Large intestine (tissue), 3 donors: Measurements from ENCODE around the gene WSCD2. TPM values are rescaled to one million over a fixed set of nuclear protein-coding genes. Genes with fewer than 3 reads are reported as not detected.

Experiments
- DNase-seq, 2 donors: peaks; one replicate each; pipeline versions ENCODE4 v3.0.0 to v3.0.0-alpha.2; 2013
- H3K27ac ChIP-seq: one replicate; pipeline ENCODE4 v1.5.1; 2013; ENCODE audit warnings: low read length
- H3K27me3 ChIP-seq: 2 replicates; pipeline ENCODE4 v1.6.1; 2013; ENCODE audit warnings: low read length; ENCODE audit not compliant: control insufficient read depth, insufficient read depth
- H3K36me3 ChIP-seq: 2 replicates; pipeline ENCODE4 v1.6.1; 2013; ENCODE audit warnings: low read length; ENCODE audit not compliant: control insufficient read depth, insufficient read depth
- H3K4me1 ChIP-seq: one replicate; pipeline ENCODE4 v1.6.1; 2013; ENCODE audit warnings: low read length; ENCODE audit not compliant: control insufficient read depth, insufficient read depth
- H3K4me3 ChIP-seq: one replicate; pipeline ENCODE4 v1.5.1; 2013; ENCODE audit warnings: low read length
- H3K9me3 ChIP-seq: one replicate; pipeline ENCODE4 v1.6.1; 2013; ENCODE audit warnings: mild to moderate bottlenecking, low read depth, low read length, moderate library complexity; ENCODE audit not compliant: control insufficient read depth
- WGBS: methylation state at CpG from one replicate; pipeline ENCODE4 v1.1.5; 2013; ENCODE audit warnings: low lambda C conversion rate; ENCODE audit not compliant: insufficient coverage; 5-methylcytosine and 5-hydroxymethylcytosine counted together
- polyA plus RNA-seq: library from polyadenylated mRNA; unstranded; fragments of 120-200 nt; gene quantifications from one replicate; pipeline ENCODE4 v1.2.1, GENCODE V29; 2013

Gene WSCD2
- polyA plus RNA-seq, 1 donor = 1.5 TPM

DNA sequence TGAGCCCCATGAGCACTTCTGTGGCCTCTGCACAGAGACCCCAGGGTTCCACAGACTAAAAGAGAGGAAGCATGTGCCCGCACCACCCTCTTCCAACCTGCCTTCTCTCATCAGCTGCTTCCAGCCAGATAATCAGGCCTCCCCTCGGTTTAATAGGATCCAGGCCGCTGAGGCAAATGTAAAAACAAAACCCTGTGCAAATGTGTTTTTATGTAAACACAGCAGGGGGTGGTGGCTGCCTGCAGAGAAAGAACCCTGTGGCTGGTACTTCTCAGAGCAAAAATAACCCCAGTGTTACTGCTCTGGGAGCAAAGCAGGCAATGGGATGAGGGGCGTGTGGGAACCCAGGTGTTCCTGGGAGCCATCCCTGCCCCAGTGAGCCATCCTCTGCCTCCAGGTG, 46.2 kb downstream of the WSCD2 start:
- H3K4me3 ChIP-seq = no peak overlapping the region
- no peaks in the 10 kb centered on the region for H3K9me3 ChIP-seq
- no peak overlapping the region for H3K27ac ChIP-seq
- DNase-seq = no peak
- WGBS = no CpG with 5 or more reads among the region's 4 CpGs
- no peaks in the 10 kb centered on the region for H3K27me3 ChIP-seq
- no peaks in the 10 kb centered on the region for H3K36me3 ChIP-seq
- H3K4me1 ChIP-seq = no peaks in the 10 kb centered on the region

GRCh38 chr12:108176292-108176691, 47.2 kb downstream of the WSCD2 start:
- Histone ChIP-seq H3K36me3 (no peaks in the 10 kb centered on the region), H3K4me1 (no peaks in the 10 kb centered on the region), H3K9me3 (no peaks in the 10 kb centered on the region), H3K27me3 (no peaks in the 10 kb centered on the region), H3K4me3 (no peak overlapping the region), H3K27ac (no peak overlapping the region)
- WGBS = no CpG with 5 or more reads among the region's 3 CpGs
- no peak for DNase-seq

GRCh38 chr12:108177131-108177530, 48.0 kb downstream of the WSCD2 start:
- WGBS = 100% methylated on average over 1 of the region's 3 CpGs
- Histone ChIP-seq H3K36me3 (no peaks in the 10 kb centered on the region), H3K27me3 (no peaks in the 10 kb centered on the region), H3K27ac (no peak overlapping the region), H3K9me3 (no peaks in the 10 kb centered on the region), H3K4me1 (no peaks in the 10 kb centered on the region), H3K4me3 (no peak overlapping the region)
- DNase-seq = no peak

- H3K27ac ChIP-seq = no peak overlapping the region
- DNase-seq = no peak
- no peaks in the 10 kb centered on the region for H3K27me3 ChIP-seq
- WGBS = no CpG with 5 or more reads among the region's 2 CpGs
- no peak overlapping the region for H3K4me3 ChIP-seq
- no peaks in the 10 kb centered on the region for H3K4me1 ChIP-seq
- no peaks in the 10 kb centered on the region for H3K36me3 ChIP-seq
- no peaks in the 10 kb centered on the region for H3K9me3 ChIP-seq
Observed at GRCh38 chr12:108179305-108179704, 50.2 kb downstream of the WSCD2 start.

DNA sequence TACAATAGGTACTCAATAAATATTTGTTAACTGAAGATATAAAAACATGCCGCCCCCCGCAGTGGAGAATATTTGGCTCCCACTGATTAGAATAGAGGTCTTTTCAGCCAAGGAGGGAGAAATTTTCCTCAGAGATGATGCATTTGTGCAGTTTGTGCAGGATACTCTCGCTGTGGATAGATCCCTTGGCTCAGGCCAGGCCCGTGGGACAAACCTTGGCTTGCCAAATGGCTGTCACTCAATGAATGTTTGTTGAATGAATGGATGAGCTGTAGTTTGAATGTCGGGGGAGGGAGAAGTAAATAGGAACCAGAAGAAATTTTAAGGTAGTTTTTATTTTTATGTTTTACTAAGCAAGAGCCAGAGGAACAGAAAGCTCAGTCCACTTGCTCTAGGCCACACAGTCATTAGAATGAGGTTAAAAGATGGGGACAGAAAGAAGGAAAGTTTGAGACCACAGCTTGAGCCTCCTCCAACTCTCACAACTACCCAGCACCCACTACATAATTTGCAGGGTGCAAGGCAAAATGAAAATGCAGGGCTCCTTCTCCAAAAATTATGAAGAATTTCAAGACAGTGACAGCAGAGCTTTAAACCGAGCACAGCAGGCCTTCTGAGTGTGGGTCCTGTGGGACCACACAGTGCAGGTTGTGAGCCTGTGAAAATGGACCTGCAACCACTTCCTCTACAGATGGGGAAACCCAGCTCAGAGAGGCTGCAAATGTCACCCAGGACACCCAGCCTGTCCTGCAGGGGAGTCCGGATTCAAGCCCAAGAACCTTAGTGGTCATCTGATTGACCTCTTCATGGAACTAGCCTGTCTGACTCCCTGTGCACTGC, 51.4 kb downstream of the WSCD2 start:
- H3K4me3 ChIP-seq = no peak overlapping the region
- no peaks in the 10 kb centered on the region for H3K36me3 ChIP-seq
- H3K27me3 ChIP-seq = no peaks in the 10 kb centered on the region
- H3K4me1 ChIP-seq = no peaks in the 10 kb centered on the region
- no peak overlapping the region for H3K27ac ChIP-seq
- H3K9me3 ChIP-seq = no peaks in the 10 kb centered on the region
- DNase-seq = no peak
- no CpG with 5 or more reads among the region's 7 CpGs for WGBS

GRCh38 chr12:108181095-108181454, 52.0 kb downstream of the WSCD2 start:
- WGBS = no CpG with 5 or more reads among the region's 8 CpGs
- DNase-seq = no peak

GRCh38 chr12:108182096-108182495, 53.0 kb downstream of the WSCD2 start:
- no peak for DNase-seq
- H3K27me3 ChIP-seq = no peaks in the 10 kb centered on the region
- no peak overlapping the region for H3K27ac ChIP-seq
- no peaks in the 10 kb centered on the region for H3K9me3 ChIP-seq
- no CpG with 5 or more reads among the region's 4 CpGs for WGBS
- no peaks in the 10 kb centered on the region for H3K4me1 ChIP-seq
- H3K4me3 ChIP-seq = no peak overlapping the region
- no peaks in the 10 kb centered on the region for H3K36me3 ChIP-seq

More at GRCh38 chr12:108181095-108181454, 52.0 kb downstream of the WSCD2 start:
- Histone ChIP-seq H3K9me3 (no peaks in the 10 kb centered on the region), H3K27ac (no peak overlapping the region), H3K27me3 (no peaks in the 10 kb centered on the region), H3K36me3 (no peaks in the 10 kb centered on the region), H3K4me1 (no peaks in the 10 kb centered on the region), H3K4me3 (no peak overlapping the region)

DNA sequence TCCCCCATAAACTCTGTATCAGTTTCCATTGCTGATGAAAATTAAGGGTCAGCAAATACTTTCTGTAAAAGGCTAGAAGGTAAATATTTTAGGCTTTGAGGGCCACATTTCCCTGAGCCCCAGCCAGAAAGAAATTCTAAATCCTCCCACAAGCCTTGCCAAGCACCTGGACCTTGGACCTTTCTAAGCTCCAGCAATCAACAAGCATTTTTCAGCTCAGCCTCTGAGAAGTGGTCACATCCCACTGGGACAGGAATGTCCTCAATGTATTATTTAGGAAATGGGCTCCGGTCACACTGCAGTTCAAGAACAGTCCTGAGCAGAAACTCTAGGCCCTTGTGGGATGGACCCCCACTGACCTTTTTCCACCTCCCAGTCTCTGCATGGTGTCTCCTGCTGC, 55.9 kb downstream of the WSCD2 start:
- Histone ChIP-seq H3K27ac (no peak overlapping the region), H3K36me3 (no peaks in the 10 kb centered on the region), H3K4me3 (no peak overlapping the region), H3K4me1 (no peaks in the 10 kb centered on the region), H3K27me3 (no peaks in the 10 kb centered on the region), H3K9me3 (no peaks in the 10 kb centered on the region)
- no peak for DNase-seq
- WGBS = no CpG with 5 or more reads among the region's 1 CpG

DNA sequence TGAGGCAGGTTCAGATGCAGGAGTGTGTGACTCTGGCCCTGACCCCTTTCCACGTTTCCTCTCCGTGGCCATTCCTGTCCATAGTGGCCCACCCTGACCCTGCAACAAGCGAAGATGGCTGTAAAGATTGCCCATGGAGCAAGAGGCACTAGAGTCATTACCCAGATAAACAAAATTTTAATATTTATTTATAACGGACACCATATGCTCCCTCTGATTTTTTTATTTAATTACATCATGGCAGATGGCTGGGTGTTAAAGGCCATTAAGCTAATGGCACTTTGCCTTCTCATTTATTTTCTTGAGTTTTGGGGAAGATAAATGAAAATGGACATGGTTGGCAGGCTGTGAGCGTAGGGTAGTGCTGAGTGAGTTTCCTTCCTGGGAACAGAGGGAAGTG, 58.7 kb downstream of the WSCD2 start:
- Histone ChIP-seq H3K9me3 (no peaks in the 10 kb centered on the region), H3K4me1 (no peaks in the 10 kb centered on the region), H3K27me3 (no peaks in the 10 kb centered on the region), H3K27ac (no peak overlapping the region), H3K36me3 (no peaks in the 10 kb centered on the region), H3K4me3 (no peak overlapping the region)
- no peak for DNase-seq
- no CpG with 5 or more reads among the region's 5 CpGs for WGBS

GRCh38 chr12:108190529-108190928, 61.4 kb downstream of the WSCD2 start:
- no CpG with 5 or more reads among the region's 3 CpGs for WGBS
- Histone ChIP-seq H3K27ac (no peak overlapping the region), H3K27me3 (no peaks in the 10 kb centered on the region), H3K36me3 (no peaks in the 10 kb centered on the region), H3K4me1 (no peaks in the 10 kb centered on the region), H3K4me3 (no peak overlapping the region), H3K9me3 (no peaks in the 10 kb centered on the region)
- DNase-seq = peak; percentile 4 to 5

DNA sequence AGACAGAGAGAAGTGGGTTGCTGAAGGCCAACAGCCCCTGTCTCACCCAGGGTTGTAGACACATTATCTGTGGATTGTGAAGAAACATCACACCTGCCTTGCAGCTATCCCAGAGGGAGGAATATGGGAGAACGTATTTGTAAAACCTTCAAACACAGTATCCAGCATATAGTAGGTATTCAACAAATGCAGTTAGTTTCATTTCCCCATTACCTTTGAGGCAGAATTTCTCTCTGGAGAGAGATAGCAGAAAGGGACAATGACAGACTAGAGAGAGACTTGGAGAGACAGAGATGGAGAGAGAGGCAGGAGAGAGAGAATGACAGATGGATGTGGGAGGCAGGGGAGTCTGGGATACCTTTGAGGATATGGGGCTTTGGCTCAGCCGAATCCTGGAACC, 62.0 kb downstream of the WSCD2 start:
- no peak for DNase-seq
- no peaks in the 10 kb centered on the region for H3K36me3 ChIP-seq
- no peak overlapping the region for H3K4me3 ChIP-seq
- no peaks in the 10 kb centered on the region for H3K27me3 ChIP-seq
- no peaks in the 10 kb centered on the region for H3K4me1 ChIP-seq
- no peaks in the 10 kb centered on the region for H3K9me3 ChIP-seq
- WGBS = no CpG with 5 or more reads among the region's 2 CpGs
- no peak overlapping the region for H3K27ac ChIP-seq
